ENCODE data around the gene CRACDL.
"Not testable (repeated sequence)": the region's sequence is repeated elsewhere in the genome, so short reads cannot be mapped to it uniquely, and the experiment has no call there.

DNA sequence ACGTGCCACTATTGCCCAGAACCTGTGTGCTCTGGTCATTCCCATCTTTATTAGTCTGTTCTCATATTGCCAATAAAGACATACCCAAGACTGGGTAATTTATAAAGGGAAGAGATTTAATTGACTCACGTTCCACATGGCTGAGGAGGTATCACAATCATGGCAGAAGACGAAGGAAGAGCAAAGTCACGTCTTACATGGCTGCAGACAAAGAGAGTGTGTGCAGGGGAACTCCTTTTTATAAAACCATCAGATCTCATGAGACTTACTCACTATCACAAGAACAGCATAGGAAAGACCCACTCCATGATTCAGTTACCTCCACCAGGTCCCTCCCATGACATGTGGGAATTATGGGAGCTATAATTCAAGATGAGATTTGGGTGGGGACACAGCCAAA, 183.3 kb downstream of the CRACDL start:
- TF ChIP-seq POLR2A, POLR2AphosphoS5 (IDR thresholded peaks at IDR 0.05; ENCODE audit: low read depth, low read length): not testable (repeated sequence)

Data from GM12892 (cell line).